HL-60 (cell line): ENCODE data around the gene PPP2R5E.

Source experiments
- GABPA ChIP-seq: IDR thresholded peaks from 2 replicates; pipeline ENCODE4 v1.6.1; 2012; ENCODE audit warnings: low read depth
- POLR2AphosphoS5 ChIP-seq: IDR thresholded peaks from 2 replicates; pipeline ENCODE4 v1.6.1; 2012; ENCODE audit warnings: low read depth
- SPI1 ChIP-seq: IDR thresholded peaks from 2 replicates; pipeline ENCODE4 v1.6.1; 2012; ENCODE audit warnings: low read depth, mild to moderate bottlenecking, borderline replicate concordance
- TF ChIP-seq, protein P1 (sequence below): IDR thresholded peaks from one replicate; pipeline ENCODE4 v1.5.1; 2011; ENCODE audit warnings: low read length, control low read depth, inconsistent platforms; ENCODE audit not compliant: insufficient read depth
- TF ChIP-seq, protein P2 (sequence below): IDR thresholded peaks from 2 replicates; pipeline ENCODE4 v1.6.1; 2012; ENCODE audit warnings: low read depth; ENCODE audit not compliant: insufficient replicate concordance

DNA sequence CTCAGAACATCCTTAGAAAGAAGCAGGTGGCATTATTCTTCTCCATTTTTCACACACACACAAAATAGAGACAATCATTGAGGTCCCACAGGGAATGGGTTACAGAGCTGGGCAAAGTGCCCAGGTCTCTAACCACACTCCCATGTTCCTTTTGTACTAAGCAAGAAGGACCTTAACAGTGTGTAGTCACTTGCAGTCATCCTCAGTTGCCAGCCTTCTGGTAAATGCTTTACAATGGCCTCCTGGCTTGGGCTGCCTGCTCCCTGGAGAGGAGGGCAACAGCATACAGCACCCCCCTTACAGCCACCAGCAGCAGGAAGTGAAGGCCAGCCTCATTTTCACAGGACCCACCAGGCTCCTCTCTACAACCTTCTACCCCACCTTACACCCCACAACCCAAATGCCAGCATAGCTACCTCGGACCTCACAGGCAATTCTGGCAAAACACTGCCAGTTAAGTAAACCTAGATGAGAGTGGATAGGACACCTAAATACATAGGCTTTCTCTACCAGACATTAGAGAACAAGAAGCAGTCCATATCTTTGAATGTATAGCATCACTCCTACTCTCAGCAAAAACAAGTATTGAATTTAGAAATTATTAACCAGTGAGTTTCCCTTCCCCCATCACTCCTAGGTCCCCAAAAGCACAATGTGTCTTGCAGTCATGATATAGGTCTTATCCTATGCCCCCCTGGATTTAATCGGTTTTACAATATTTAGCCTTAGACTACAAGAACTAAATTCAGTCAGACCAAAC, 88.1 kb downstream of the PPP2R5E start:
- TF ChIP-seq, protein P1, sequence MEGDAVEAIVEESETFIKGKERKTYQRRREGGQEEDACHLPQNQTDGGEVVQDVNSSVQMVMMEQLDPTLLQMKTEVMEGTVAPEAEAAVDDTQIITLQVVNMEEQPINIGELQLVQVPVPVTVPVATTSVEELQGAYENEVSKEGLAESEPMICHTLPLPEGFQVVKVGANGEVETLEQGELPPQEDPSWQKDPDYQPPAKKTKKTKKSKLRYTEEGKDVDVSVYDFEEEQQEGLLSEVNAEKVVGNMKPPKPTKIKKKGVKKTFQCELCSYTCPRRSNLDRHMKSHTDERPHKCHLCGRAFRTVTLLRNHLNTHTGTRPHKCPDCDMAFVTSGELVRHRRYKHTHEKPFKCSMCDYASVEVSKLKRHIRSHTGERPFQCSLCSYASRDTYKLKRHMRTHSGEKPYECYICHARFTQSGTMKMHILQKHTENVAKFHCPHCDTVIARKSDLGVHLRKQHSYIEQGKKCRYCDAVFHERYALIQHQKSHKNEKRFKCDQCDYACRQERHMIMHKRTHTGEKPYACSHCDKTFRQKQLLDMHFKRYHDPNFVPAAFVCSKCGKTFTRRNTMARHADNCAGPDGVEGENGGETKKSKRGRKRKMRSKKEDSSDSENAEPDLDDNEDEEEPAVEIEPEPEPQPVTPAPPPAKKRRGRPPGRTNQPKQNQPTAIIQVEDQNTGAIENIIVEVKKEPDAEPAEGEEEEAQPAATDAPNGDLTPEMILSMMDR, result no peak
- TF ChIP-seq POLR2AphosphoS5, result no peak
- TF ChIP-seq, protein P2, sequence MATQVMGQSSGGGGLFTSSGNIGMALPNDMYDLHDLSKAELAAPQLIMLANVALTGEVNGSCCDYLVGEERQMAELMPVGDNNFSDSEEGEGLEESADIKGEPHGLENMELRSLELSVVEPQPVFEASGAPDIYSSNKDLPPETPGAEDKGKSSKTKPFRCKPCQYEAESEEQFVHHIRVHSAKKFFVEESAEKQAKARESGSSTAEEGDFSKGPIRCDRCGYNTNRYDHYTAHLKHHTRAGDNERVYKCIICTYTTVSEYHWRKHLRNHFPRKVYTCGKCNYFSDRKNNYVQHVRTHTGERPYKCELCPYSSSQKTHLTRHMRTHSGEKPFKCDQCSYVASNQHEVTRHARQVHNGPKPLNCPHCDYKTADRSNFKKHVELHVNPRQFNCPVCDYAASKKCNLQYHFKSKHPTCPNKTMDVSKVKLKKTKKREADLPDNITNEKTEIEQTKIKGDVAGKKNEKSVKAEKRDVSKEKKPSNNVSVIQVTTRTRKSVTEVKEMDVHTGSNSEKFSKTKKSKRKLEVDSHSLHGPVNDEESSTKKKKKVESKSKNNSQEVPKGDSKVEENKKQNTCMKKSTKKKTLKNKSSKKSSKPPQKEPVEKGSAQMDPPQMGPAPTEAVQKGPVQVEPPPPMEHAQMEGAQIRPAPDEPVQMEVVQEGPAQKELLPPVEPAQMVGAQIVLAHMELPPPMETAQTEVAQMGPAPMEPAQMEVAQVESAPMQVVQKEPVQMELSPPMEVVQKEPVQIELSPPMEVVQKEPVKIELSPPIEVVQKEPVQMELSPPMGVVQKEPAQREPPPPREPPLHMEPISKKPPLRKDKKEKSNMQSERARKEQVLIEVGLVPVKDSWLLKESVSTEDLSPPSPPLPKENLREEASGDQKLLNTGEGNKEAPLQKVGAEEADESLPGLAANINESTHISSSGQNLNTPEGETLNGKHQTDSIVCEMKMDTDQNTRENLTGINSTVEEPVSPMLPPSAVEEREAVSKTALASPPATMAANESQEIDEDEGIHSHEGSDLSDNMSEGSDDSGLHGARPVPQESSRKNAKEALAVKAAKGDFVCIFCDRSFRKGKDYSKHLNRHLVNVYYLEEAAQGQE, result no peak
- TF ChIP-seq GABPA, result no peak
- no peak for TF ChIP-seq SPI1
